GM18870 (cell line): ENCODE data around the gene EVC2.

Source experiments
- ATAC-seq: cut with Tn5 transposase; IDR thresholded peaks from one replicate; pipeline ENCODE4 v1.9.1; 2021; ENCODE audit warnings: moderate library complexity; ENCODE audit not compliant: unreplicated experiment

Gene EVC2

GRCh38 chr4:5715357-5715756, 7.0 kb upstream of the EVC2 start:
- no peak for ATAC-seq

- no peak for ATAC-seq
These were observed 5.5 kb upstream of the EVC2 start for GRCh38 chr4:5713861-5714260.

DNA sequence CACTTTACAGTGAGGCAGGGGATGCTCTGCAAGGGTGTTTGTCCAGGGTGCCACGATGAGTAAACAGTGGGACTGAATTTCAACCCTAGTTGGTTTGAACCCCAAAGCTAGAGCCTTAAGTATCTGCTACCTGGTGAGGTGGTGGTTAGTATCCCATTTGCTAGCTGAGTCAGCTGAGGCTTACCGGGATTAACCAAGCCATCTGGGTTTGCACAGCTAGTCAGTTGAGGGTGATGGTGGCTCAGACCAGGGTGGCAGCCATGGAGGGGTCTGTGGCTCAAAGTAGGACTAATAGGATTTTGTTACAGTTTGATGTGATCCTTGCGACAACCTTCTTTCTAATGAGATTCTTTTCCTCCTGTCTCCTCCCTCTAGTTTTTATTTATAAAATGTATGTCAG, 4.6 kb upstream of the EVC2 start:
- no peak for ATAC-seq

- ATAC-seq, result no peak
These were observed 4.2 kb upstream of the EVC2 start for GRCh38 chr4:5712517-5712916.

DNA sequence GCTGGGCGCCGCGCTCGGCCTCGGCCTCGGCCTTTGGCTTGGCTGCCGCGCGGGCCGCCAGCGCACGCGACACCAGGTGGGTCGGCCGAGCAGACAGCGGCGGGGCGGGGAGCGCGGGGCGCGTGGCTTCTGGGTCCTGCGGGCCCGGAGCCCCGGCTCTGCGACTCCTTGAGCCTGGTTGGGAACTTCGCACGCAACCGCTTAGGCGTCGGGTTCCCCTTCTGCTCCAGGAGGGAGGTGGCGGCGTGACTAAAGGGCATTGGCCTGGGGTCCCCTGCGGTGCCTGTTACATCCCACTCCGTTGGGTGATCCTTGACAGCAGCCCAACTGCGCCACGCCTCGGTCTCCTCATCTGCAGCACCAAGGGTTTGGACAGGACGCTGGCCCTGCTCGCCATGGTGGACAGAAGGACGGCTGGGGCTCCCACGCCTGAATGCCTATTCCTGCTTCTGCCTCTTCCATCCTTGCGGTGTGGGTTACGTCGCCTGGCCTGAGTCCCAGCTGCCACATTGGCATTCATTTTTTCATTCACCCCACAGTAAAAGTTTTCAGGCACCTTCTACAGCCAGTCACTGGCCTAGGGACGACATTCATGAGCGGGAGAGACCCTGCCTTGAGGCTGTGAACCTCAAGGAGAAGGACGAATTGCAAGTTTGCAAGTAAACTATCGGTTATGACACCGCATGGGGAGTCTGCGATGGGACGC, 3.3 kb upstream of the EVC2 start:
- no peak for ATAC-seq

- ATAC-seq, result no peak
These were observed 2.7 kb upstream of the EVC2 start, which contains the start of gene EVC for GRCh38 chr4:5710961-5711478. TSS of gene EVC (plus strand) at chr4:5711201. CDS start at chr4:5711381, 180 bp downstream.

GRCh38 chr4:5710065-5710960, 2.0 kb upstream of the EVC2 start:
- ATAC-seq, result no peak

DNA sequence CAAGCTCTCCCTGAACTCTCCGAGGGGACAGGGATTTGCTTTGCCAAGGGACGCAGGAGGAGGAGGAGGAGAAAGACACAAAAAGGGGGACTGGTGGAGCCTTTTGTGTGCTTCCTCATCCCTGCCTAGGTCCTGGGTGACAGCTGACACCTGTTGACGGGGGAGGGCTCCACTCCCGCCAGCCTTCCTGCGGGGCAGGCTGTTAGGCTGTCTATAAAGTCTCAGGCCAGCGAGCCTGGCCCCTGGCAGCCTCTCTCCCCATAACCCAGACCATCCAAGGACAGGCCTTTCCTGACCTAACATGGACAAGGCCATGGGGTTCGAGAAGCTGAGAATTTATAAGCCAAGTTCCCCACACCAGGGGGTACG, 832 bp upstream of the EVC2 start:
- no peak for ATAC-seq

GRCh38 chr4:5707778-5708448, 446 bp downstream of the EVC2 start:
- no peak for ATAC-seq

DNA sequence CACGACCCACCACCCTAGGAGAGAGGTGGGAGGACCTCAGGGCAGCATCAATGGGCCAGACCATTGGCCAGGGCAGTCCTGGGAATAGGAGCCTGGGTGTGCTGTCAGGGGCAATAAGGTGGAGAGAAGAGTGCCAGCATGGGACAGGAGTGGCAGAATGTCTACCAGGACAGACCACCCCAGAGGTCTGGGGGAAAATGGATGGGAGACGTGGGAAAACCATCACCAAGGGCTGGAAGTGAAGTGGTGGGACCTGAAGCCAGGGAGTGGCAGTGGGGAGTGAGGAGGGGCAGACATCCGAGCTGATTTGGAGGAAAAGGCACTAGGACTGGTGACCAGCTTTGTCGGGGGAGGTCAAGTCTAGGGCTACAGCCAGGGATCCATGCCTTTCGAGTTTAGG, 993 bp downstream of the EVC2 start:
- no peak for ATAC-seq

GRCh38 chr4:5706486-5707290, 1.7 kb downstream of the EVC2 start:
- ATAC-seq, result no peak

GRCh38 chr4:5705647-5706320, 2.6 kb downstream of the EVC2 start:
- no peak for ATAC-seq

DNA sequence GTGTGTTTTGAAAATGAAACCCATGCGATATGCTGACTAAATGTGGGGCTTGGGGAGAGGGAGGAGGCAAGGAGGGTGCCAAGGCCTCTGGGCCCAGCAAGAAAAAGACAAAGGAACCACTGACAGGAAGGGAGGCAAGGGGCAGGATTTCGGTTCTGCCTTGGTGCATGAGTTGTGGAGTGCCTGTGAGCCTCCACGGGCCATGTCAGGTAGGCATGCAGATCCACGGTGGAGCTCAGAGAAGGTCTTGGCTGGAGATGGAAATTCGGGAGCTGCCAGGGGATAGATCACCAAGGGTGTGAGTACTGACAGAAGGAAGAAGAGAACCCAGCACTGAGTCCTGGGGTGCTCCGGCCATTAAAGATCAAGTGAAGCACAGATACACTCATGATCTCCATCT, 4.1 kb downstream of the EVC2 start:
- no peak for ATAC-seq

DNA sequence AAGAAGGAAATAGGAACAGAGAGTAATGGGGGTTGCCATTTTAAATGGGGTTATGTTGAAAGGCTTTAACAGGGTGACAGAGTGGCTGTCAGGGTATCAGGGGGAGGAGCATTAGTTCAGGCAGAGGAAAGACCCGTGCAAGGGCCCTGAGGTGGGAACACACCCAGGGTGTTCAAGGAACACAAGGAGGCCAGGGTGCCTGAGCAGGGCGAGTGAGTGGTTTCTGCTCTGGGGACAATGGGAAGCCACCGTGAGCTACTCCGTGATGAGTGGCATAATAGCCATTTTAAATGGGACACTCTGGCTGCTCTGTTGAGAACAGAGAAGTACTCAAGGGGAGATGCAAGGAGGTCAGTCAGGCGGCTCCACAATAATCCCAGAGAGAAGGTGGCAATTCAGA, 4.5 kb downstream of the EVC2 start:
- ATAC-seq, result no peak

DNA sequence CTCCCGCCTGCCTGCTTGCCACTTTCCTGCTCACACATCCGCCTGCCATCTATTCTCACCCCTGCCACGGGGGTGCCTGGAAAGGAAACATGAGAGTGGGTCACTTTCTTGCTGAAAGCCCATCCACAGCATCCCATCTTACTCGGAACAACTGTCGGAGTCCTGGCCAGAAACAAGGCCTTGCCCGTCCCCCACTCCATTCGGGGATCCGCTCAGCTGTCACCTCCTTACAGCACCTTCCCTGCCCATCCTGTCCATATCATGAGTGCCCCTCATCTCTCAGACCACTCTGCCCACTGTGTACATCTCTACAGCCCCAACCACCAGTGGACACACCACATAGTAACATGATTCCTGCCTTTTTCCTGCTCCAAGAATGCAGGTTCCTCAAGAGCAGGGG, 6.4 kb downstream of the EVC2 start:
- no peak for ATAC-seq

GRCh38 chr4:5700459-5700858, 7.9 kb downstream of the EVC2 start:
- ATAC-seq, result no peak

DNA sequence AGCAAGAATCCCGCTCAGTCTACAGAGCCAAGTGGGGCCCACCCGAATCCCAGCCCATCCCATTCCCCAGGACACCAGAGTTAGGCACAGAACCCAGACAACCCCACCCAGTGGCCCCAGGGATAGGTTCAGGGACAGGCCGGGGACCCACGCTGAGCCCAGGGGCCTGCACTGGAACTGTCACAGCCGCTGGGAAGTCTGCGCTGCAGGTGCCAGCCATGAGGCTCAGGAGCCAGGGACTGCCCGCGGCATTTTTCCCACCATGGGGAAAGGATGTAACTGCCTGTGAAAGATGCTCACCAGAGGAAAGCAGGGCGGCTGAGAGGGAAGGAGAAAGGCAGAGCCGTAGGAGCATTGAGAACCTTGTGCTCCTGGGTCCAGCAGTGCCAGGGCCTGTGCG, 12.0 kb downstream of the EVC2 start:
- no peak for ATAC-seq

GRCh38 chr4:5693871-5694270, 14.5 kb downstream of the EVC2 start:
- ATAC-seq, result no peak

- ATAC-seq, result no peak
These were observed 16.7 kb downstream of the EVC2 start for GRCh38 chr4:5691491-5692132.

GRCh38 chr4:5689065-5689464, 19.3 kb downstream of the EVC2 start:
- no peak for ATAC-seq
